Motor neuron (in vitro differentiated cells): ENCODE data around the gene TMED1. TPM values are rescaled to one million over a fixed set of nuclear protein-coding genes. Genes with fewer than 3 reads are reported as not detected.

Experiments
- ATAC-seq, 8 experiments: fragments of 200-7000 bp; cut with Tn5 transposase; replicated peaks in 6 of 8; 2 replicates each; pipeline ENCODE4 v1.8.0; 2021; ENCODE audit warnings: mild to moderate bottlenecking in 8 of 8, moderate library complexity in 8 of 8
- H3K27ac ChIP-seq, 2 donors: fragments of 250-450 bp; sonication (Bioruptor Pico); 2 replicates each; pipeline ENCODE4 v1.9.0; 2021; ENCODE audit warnings: antibody characterized with exemption in 2 of 2, mild to moderate bottlenecking in 2 of 2, moderate library complexity in 1 of 2
- H3K4me1 ChIP-seq, 2 donors: fragments of 250-450 bp; sonication (Bioruptor Pico); replicated peaks in 1 of 2; 2 replicates each; pipeline ENCODE4 v1.6.1; 2021; ENCODE audit warnings: antibody characterized with exemption in 2 of 2, mild to moderate bottlenecking in 2 of 2, moderate library complexity in 1 of 2
- H3K4me3 ChIP-seq, 5 donors: fragments of 250-450 bp; sonication (Bioruptor Pico); 2 replicates each; pipeline ENCODE4 v1.9.0; 2021; ENCODE audit warnings: antibody characterized with exemption in 5 of 5, mild to moderate bottlenecking in 5 of 5, moderate library complexity in 4 of 5
- WGBS, 10 experiments: fragments of 450-650 bp; shearing (Covaris generic); methylation state at CpG; one replicate each; pipeline ENCODE4 v1.0.0; 2022; 5-methylcytosine and 5-hydroxymethylcytosine counted together
- in situ Hi-C, 9 experiments: fragments of 400-800 bp; cut with MboI; loops; one replicate each; pipeline ENCODE4 v1.15.0; 2021; ENCODE audit warnings: low sequenced_read_pairs in 9 of 9, low pct_unique_long_range_greater_than_20kb in 2 of 9; ENCODE audit not compliant: unreplicated experiment in 9 of 9
- total RNA-seq, 8 experiments: library from RNA; unstranded; fragments of 300-600 nt; gene quantifications; 2 replicates each; pipeline versions ENCODE4 v1.2.3 to v1.2.4, GENCODE V29; 2022

The TMED1 gene
- total RNA-seq, 8 experiments from 2014 or later = 12.4 to 46.7 (median 21.4) TPM

- ATAC-seq = peak in 6 of 8 experiments; percentile 4 to 38 (median 10)
- no peak overlapping the region for H3K27ac ChIP-seq
- 68 to 100% (median 87%) methylated on average over 1 to 5 of the region's 26 CpGs; no CpG with 5 or more reads in 3 of the 10 experiments for WGBS, 10 experiments
- in situ Hi-C loops = no loop called here
- no peaks in the 10 kb centered on the region for H3K4me1 ChIP-seq
- H3K4me3 ChIP-seq = no peak overlapping the region
Observed at GRCh38 chr19:10828981-10829821, 6.8 kb downstream of the TMED1 start.

DNA sequence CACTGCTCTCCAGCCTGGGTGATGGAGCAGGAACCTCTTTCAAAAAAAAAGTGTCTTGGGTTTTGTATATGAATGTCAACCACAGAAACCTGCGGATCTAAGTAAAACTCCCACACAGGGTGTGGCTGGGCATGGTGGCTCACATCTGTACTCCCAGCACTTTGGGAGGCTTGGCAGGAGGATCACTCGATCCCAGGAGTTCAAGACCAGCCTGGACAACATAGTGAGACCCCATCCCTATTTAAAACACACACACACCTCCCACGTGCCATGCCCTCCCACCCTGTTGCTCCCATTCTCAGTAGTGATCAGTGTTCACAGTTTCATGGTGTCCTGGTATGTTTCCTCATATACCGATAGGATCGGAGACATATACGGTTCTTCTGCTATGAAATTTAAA is 9.2 kb downstream of the TMED1 start:
- ATAC-seq = no peak
- no peak overlapping the region for H3K27ac ChIP-seq
- no peak overlapping the region for H3K4me3 ChIP-seq
- H3K4me1 ChIP-seq = no peaks in the 10 kb centered on the region
- 81 to 100% (median 93%) methylated on average over 1 to 4 of the region's 6 CpGs; no CpG with 5 or more reads in 1 of the 10 experiments for whole genome bisulfite sequencing, 10 experiments
- in situ Hi-C loops = no loop called here

DNA sequence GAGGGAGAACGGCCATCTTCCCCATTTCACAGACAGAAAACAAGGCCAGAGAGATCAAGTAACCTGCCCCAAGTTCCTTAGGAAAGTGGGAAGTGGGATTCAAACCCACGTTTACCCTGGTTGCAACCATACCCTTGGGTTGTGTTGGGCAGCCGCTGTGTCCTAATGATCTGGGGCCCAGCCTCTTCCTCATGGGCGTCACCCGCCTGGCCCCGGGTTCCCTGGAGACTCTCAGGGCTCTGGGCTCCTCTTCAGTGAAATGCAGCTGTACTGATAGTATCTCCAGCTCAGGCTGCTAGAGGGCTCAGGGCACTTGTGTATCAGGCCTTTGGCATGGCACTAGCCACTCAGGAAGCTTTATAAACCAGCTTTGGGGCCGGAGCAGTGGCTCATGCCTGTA is 9.8 kb downstream of the TMED1 start:
- H3K4me1 ChIP-seq = no peaks in the 10 kb centered on the region
- in situ Hi-C loops = no loop called here
- no peak for ATAC-seq
- no peak overlapping the region for H3K4me3 ChIP-seq
- no peak overlapping the region for H3K27ac ChIP-seq
- 67 to 100% (median 96%) methylated on average over 1 to 6 of the region's 7 CpGs; no CpG with 5 or more reads in 5 of the 10 experiments for WGBS, 10 experiments

DNA sequence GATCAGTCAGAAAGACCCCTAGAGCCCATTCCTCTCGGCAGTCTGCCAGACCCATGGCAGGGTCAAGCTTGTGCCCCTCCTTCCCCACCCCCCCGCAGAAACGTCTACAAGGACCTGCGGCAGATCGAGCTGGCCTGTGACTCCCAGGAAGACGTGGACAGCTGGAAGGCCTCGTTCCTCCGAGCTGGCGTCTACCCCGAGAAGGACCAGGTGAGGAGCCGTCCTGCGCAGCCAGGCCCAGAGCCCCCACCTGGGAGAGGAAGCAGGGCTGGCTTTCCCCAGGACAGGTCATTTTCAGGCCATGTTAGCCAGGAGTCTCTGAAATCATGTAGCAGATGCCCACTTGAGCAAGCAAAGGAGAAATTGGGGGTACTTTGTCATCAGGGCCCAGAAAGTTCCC is 12.3 kb downstream of the TMED1 start:
- no peak for ATAC-seq
- no peak overlapping the region for H3K27ac ChIP-seq
- 87 to 100% methylated on average over 3 of the region's 12 CpGs; no CpG with 5 or more reads in 8 of the 10 experiments for WGBS, 10 experiments
- in situ Hi-C loops = no loop called here
- no peak overlapping the region for H3K4me3 ChIP-seq
- no peaks in the 10 kb centered on the region for H3K4me1 ChIP-seq

DNA sequence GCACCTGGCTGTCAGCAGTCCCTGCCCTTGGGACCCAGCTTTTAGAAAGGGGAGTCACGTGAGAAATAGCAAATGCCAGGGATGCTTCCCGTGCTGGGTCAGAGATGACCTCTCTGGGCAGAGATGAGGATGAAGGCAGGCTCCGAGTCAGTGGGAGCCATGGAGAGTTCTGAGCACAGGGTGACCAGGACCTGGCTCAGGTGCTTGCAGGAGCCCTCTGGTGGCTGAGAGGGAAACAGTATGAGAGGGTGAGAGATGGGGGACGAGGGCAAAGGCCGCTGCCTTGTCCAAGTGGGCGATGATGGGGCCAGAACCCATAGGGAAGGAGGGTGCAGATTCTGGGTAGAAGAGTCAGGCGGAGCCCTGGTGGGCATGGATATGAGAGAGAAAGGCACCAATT is 15.8 kb downstream of the TMED1 start:
- Histone ChIP-seq H3K27ac (no peak overlapping the region), H3K4me3 (no peak overlapping the region), H3K4me1 (no peaks in the 10 kb centered on the region)
- in situ Hi-C loops = no loop called here
- WGBS, 10 experiments = 80 to 100% (median 86%) methylated on average over 1 to 3 of the region's 7 CpGs; no CpG with 5 or more reads in 6 of the 10 experiments
- ATAC-seq = peak in 1 of 8 experiments; percentile 22

DNA sequence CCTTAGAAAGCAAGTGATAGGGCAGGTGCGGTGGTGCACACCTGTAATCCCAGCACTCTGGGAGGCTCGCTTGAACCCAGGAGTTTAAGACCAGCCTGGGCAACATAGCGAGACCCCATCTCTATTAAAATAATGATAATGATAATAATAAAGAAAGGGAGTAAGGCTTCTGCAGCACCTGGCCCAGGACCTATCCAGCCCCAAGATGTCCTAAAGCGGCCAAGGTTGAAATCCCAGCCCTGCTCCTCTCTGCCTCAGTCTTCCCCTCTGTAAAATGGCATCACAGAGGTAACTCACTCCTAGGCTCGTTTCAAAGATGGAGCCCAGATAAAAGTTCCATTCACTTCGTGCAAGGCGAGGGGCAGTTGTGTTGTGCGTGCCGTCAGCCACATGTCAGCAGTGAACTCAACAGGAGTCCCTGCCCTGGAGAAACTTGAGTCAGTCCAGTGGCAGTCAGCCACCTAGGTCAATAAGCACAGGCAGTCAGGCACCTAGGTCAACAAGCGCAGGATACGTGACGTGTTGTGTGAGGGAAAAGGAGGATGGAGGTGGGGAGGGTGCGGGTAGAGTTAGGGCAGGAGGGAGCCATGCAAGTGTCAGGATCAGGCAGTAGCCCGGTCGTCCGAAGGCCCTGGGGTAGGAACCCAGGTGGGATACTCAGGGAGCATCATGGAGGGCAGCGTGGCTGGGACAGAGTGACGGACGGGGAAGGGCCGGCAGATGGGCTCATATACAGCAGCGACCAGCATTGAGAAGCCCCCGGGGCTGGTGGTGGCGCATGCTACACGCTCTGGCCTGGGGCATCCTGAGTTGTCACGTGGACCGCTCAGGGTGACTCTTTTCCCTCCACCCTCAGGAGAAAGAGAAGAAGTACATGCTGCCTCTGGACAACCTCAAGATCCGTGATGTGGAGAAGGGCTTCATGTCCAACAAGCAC is 16.6 kb downstream of the TMED1 start:
- ATAC-seq = no peak
- no peak overlapping the region for H3K27ac ChIP-seq
- no peak overlapping the region for H3K4me3 ChIP-seq
- in situ Hi-C loops = no loop called here
- H3K4me1 ChIP-seq = no peaks in the 10 kb centered on the region
- 87 to 100% (median 98%) methylated on average over 2 to 8 of the region's 27 CpGs; no CpG with 5 or more reads in 3 of the 10 experiments for WGBS, 10 experiments

- peak in 1 of 8 experiments; percentile 11 for ATAC-seq
- Histone ChIP-seq H3K27ac (no peak overlapping the region), H3K4me3 (no peak overlapping the region), H3K4me1 (no peaks in the 10 kb centered on the region)
- 42 to 96% (median 55%) methylated on average over 1 to 4 of the region's 19 CpGs; no CpG with 5 or more reads in 4 of the 10 experiments for WGBS, 10 experiments
- in situ Hi-C loops = no loop called here
Observed at GRCh38 chr19:10818301-10819123, 17.5 kb downstream of the TMED1 start.

DNA sequence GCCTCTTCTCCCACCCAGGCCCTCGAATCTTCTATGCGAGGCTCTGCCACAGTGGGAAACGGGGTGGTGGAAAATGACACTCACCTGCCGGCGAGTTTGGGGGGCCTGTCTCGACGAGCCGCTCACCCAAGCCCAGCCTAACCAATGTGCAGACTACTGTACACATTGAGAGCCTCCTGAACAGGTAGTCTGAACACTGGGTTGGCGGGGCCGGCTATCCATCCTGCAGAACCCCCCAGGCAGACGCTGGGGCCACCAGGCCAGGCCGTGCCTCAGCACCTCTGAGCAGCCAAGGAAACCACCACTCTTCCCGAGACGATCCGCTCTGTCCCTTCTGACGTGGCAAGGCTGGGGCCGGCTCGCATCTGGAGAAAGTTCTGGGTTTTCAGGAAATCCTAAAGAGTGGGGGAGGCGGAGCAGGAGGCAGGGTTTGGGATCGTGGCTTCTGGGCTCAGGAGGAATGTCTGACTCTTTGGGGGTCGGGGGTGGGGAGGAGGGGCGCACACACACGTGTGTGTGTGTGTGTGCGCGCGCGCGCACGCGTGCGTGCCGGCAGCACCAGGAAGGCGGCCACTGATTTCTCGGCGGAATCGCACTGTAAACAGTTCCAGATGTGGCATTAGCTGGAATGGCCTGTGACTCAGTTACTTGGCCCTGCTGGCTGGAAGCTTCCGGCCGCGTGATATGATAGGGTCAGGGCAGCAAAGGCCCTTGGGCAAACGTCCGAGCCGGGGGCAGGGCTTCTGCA is 18.5 kb downstream of the TMED1 start:
- no peak overlapping the region for H3K27ac ChIP-seq
- peak in 4 of 8 experiments; percentile 5 to 75 (median 72) for ATAC-seq
- 0 to 100% (median 87%) methylated on average over 1 to 3 of the region's 42 CpGs; no CpG with 5 or more reads in 5 of the 10 experiments for WGBS, 10 experiments
- in situ Hi-C loops = no loop called here
- H3K4me3 ChIP-seq = no peak overlapping the region
- H3K4me1 ChIP-seq = no peaks in the 10 kb centered on the region

- in situ Hi-C loops = no loop called here
- H3K4me1 ChIP-seq = no peaks in the 10 kb centered on the region
- 79 to 100% (median 98%) methylated on average over 1 to 6 of the region's 11 CpGs; no CpG with 5 or more reads in 7 of the 10 experiments for WGBS, 10 experiments
- H3K4me3 ChIP-seq = no peak overlapping the region
- no peak overlapping the region for H3K27ac ChIP-seq
- peak in 2 of 8 experiments; percentile 1 to 3 for ATAC-seq
Observed at GRCh38 chr19:10816691-10817090, 19.3 kb downstream of the TMED1 start.

- WGBS, 10 experiments = 15 to 100% (median 85%) methylated on average over 2 to 7 of the region's 21 CpGs; no CpG with 5 or more reads in 7 of the 10 experiments
- in situ Hi-C loops = no loop called here
- Histone ChIP-seq H3K4me1 (no peaks in the 10 kb centered on the region), H3K27ac (no peak overlapping the region), H3K4me3 (no peak overlapping the region)
- ATAC-seq = peak in 3 of 8 experiments; percentile 2 to 20 (median 20)
Observed at GRCh38 chr19:10815969-10816644, 19.9 kb downstream of the TMED1 start.

- in situ Hi-C loops = no loop called here
- WGBS, 10 experiments = 91 to 100% (median 98%) methylated on average over 2 to 8 of the region's 9 CpGs; no CpG with 5 or more reads in 6 of the 10 experiments
- no peak for ATAC-seq
- Histone ChIP-seq H3K27ac (no peak overlapping the region), H3K4me3 (no peak overlapping the region), H3K4me1 (no peaks in the 10 kb centered on the region)
Observed at GRCh38 chr19:10815007-10815536, 20.9 kb downstream of the TMED1 start.
